HTERT RPE-1 (cell line): ENCODE measurements around the gene RTN1.

Experiments used
- in situ Hi-C: fragments of 300-500 bp; cut with MboI; formaldehyde crosslinking; loops from 4 replicates; pipeline ENCODE4 v1.14.3; 2020; ENCODE audit warnings: low sequenced_read_pairs

Gene RTN1

DNA sequence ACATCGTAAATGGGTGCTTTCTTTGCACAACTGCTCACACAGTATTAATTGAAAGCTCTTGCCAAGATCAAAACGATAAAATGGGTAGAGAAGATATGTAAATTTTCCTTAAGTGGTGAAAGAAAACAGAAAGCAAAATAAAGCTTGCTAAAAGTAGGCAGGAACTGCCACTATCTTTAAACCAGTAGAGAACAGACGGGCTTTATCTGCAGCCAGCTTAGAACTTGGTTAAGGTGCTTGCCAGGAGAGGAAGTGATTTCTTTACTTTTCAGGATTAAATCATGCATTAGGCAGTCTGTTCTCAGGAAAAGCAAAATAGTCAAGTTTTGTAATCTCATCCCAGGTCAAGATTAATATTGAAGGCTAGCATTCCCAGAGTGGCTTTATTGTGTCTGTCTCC lies 237.1 kb downstream of the RTN1 start:
- in situ Hi-C loops = no loop called here

GRCh38 chr14:59632381-59632780 lies 238.2 kb downstream of the RTN1 start:
- in situ Hi-C loops = no loop called here

DNA sequence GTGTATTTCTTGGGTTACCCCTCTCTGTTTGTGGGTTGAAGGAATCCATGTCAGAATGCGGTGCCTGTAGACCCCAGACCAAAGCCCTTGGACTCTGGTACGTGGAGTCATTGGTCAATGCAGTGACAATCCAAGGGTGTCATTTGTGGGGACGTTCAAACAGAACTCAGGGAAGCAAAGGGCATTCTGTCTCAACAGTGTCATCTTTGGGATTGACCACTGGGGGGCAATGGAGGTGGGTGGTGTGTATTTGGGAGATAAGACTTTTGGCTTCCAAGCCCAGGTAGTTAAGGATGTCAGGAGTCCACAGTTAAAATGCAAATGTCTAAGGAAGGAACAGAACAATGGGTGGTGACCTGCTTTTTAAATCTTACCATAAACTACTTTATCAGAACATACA lies 239.3 kb downstream of the RTN1 start:
- in situ Hi-C loops = no loop called here

GRCh38 chr14:59630288-59630963 lies 240.2 kb downstream of the RTN1 start:
- in situ Hi-C loops = no loop called here

- in situ Hi-C loops = no loop called here
Observed at GRCh38 chr14:59629444-59630287, 240.9 kb downstream of the RTN1 start.

DNA sequence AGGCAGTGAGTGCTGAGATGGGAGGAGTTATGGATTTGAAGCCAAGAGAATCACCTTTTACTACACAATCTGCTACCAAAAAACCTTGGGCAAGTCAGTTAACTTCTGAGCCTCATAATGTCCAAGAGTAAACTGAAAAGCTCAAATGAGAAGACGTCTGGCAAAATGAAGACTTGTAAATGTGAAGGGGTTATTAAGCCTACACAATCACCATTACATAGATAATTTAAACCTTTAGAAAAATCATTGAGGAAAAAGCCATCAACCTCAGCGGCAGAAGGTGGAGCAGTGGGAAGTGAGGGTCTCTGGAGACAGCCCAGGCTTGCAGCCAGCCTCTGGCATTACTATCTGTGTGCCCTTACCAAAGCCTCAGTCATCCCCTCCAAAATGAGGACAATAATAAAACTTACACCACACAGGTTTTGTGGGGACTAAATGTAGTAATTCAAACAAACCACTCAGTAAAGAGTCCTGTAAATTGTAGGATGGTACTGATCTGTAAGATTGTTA lies 243.5 kb downstream of the RTN1 start:
- in situ Hi-C loops = no loop called here

DNA sequence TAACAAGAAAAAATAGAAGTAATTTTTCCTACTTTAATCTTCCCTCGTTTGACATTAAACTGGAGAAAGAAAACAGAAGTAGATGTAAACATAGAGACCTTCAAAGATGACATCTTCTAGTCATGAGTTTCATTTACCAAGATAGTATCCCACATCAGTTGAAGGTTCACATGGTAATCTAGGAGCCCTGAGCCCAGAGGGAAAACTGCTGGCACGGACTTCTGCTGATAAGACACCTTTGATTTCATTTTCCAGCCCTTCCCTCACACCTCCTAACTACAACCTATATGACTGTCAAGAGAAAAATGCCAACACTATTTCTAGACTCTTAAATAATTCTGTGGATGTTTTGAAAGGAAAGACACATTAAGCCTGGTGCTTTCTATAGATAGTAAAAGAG lies 247.9 kb downstream of the RTN1 start:
- in situ Hi-C loops = no loop called here

DNA sequence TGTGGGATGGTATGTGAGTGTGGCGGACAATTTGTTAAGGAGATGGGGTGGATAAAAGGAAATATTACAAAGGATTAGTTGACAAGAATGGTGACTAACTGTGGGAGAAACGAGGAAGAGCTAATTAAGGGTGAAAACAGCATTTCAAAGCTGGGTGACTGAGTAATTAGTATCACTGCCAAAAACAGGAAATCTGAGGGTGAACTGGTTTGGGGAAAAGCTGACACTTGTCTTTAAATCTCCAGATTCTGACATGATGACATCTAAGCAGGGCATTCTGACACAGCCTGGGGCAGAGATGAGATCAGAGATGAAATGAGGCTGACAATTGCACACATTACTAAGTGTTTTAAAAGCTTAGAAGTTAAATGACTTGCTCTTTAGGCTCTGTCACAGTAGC lies 251.5 kb downstream of the RTN1 start:
- in situ Hi-C loops = no loop called here

DNA sequence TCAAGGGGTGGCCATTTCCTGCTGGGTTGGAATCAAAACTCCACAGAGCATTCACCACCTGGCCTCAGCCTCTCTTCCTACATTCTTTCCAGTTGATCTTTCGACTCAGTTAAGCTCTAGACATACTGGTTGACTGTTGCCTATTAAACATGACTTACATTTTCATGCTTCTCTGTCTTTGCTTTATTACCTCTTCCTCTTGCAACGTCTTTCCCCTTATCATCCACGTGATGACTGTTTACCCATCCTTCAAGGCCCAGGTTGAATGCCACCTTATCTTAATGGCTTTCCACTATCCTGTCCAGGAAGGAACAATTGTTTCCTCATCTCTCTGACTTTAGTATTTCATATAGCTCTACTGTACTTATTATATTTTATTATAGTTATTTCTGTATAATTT lies 269.5 kb downstream of the RTN1 start:
- in situ Hi-C loops = no loop called here

- in situ Hi-C loops = no loop called here
Observed at GRCh38 chr14:59600211-59600945, 270.2 kb downstream of the RTN1 start.

DNA sequence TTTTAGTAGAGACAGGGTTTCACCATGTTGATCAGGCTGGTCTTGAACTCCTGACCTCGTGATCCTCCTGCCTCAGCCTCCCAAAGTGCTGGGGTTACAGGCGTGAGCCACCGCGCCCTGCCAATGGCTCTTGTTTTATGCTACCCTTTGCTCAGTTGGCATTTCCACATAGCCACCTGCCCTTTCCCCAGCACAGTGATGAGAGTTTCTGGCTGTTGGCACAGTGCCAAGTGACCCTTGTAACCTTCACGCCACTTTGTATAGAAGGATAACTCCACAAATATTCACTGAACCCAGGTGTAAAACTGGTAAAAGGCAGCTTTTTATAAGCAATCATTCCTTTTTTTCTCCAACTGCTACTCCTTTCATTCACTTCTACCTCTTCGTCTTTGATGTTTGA lies 275.5 kb downstream of the RTN1 start:
- in situ Hi-C loops = no loop called here

- in situ Hi-C loops = no loop called here
Observed at GRCh38 chr14:59591641-59592370, 278.8 kb downstream of the RTN1 start.

DNA sequence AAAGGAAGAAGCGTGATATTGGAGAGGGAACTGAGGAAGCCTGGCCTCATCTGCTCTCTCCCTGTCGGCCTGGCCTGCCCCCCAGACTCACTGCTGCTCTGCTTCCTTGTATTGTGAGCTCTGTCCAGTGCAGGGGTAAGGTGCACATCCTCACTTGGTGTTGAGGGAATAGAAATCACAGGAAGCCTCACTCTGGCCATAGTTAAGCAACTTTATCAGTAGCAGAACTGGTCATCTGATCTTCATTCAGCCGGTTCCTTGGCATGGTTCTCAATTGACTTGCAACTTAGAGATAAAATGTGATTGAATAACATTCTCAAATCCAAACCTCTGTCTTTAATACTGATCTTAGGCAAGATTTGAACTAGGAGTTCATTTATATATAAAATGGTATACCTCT lies 282.5 kb downstream of the RTN1 start:
- in situ Hi-C loops = no loop called here

DNA sequence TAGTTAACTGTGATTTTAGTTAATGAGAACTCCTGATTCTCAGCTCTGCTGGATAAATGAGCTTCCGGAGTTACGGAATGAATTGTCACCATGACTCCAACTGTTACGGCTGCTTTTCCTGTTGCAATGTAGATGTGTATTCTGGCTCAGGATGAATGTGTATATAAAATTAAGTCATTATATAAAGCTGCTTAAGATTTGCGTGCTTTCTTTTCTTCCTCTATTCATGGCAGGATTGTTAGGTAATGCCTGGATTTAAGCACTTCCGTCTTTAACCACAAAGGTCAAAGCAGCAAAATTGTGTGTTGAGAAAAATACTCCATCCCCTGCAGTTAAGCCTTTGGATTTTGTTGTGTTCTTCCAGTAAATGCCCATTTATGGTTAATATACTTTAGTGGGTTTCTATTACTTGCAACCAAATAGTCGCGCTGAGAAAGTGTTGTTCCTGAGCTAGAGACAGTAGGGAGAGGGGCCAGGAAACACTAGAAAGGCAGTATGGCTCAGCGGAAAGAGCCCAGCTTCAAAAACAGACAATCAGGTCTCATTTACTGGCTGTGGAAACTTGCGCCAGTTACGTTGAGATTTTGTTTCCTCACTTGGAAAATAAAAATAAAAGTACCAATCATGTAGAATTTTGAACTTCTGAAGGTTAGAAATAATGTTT lies 284.6 kb downstream of the RTN1 start:
- in situ Hi-C loops = no loop called here

DNA sequence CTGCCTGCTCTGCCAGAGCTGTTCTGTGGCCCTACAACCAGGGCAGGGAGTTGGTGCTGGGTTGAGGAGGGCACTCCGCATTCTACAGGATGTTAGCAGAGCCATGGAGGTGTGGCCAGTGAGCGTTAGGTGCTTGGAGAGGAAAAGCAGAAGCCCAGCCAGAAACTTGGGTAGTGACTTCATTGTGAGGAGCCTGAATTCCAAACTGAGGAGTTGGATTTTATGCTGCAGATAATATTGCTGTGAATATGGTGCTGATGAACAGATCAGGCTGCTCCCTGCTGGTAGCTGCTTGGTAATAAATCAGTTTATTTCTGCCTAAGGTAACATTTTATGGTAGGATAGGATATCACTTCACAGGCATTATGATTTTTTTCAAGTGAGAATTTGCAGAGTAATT lies 286.8 kb downstream of the RTN1 start:
- in situ Hi-C loops = no loop called here

GRCh38 chr14:59582845-59583509 lies 287.6 kb downstream of the RTN1 start:
- in situ Hi-C loops = no loop called here

DNA sequence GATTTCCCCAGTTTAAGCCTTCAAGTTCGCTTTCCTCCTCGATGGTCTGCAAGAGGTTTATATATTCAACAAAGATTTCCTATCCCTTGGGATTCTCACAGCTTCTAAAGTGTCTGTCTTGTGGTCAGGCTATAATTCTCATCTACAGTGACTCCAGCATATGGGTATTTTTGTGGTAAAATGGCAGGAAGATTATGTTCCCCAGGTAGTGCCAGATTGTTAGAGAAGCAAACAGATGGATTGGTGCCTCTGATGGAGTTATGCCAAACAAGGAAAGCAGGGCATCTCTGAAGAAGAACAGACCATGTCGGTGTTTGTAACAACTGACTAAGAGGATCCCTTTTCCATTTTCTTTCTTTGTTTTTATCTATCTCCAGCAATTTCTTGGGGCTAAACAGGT lies 288.4 kb downstream of the RTN1 start:
- in situ Hi-C loops = no loop called here

GRCh38 chr14:59580911-59581310 lies 289.7 kb downstream of the RTN1 start:
- in situ Hi-C loops = no loop called here

- in situ Hi-C loops = no loop called here
Observed at GRCh38 chr14:59576332-59577294, 294.0 kb downstream of the RTN1 start, which contains the start of gene CCDC175. TSS of gene CCDC175 (minus strand) at chr14:59576812. CDS start at chr14:59576775, 37 bp downstream.
